ENCODE results near the gene C8B. TPM values are rescaled to one million over a fixed set of nuclear protein-coding genes. Genes with fewer than 3 reads are reported as not detected.

Gene C8B
- total RNA-seq, 2 experiments from 2014 or later, result not detected

DNA sequence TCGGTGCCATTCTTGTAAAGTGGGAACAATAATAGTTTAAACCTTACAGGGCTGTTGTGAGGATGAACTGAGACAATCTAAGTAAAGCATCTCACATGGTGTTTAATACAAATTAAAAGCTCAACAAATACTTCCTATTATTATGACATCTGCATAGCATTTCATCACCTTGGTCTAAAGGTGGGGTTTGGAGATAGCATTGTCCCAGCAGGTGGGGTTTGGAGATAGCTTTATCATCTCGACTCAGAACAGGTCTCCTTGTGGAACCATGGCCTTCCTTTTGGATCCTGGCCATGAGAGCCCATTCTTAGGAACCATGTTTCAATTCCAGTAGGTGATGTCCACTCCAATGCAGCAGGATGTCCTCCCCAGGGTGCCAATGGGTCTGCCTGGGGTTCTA is 20.6 kb upstream of the C8B start:
- CTCF ChIA-PET, result no interaction called here
- intact Hi-C loops (cut with micrococcal nuclease), result no loop called here
- no peak for DNase-seq
- no peak overlapping the region for H3K27ac Mint-ChIP-seq
- no peaks in the 10 kb centered on the region for H3K4me1 Mint-ChIP-seq (ENCODE audit: low read depth)
- POLR2A ChIA-PET, result no interaction called here
- no peaks in the 10 kb centered on the region for H3K36me3 Mint-ChIP-seq
- H3K9me3 Mint-ChIP-seq, result no peaks in the 10 kb centered on the region
- peaks cover 2% of the 10 kb centered on the region for H3K27me3 Mint-ChIP-seq
- no peak overlapping the region for H3K4me3 Mint-ChIP-seq

DNA sequence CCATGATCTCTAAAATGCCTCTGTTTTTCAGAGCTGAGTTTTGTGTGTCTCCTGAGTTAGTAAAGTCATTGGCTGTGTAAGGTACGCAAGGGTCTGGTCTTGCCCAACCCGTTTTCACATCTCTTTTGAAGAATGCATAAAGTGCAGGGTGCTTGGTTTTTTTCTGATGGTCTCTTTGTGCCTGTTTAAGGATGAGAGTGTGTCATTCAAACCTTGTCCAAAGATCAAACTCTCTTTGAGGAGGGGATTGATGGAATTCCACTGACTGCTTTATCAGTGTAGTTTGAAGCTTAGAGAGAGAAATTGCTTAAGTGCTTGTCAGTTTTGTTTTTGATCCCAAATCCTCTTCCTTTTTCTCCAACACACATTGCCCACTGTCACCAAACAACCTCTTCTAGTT is 20.0 kb upstream of the C8B start:
- no peak for DNase-seq
- H3K4me3 Mint-ChIP-seq, result no peak overlapping the region
- CTCF ChIA-PET, result no interaction called here
- intact Hi-C loops (cut with micrococcal nuclease), result no loop called here
- no peak overlapping the region for H3K27ac Mint-ChIP-seq
- POLR2A ChIA-PET, result no interaction called here
- no peaks in the 10 kb centered on the region for H3K36me3 Mint-ChIP-seq
- no peaks in the 10 kb centered on the region for H3K4me1 Mint-ChIP-seq (ENCODE audit: low read depth)
- peaks cover 4% of the 10 kb centered on the region for H3K27me3 Mint-ChIP-seq
- no peaks in the 10 kb centered on the region for H3K9me3 Mint-ChIP-seq

DNA sequence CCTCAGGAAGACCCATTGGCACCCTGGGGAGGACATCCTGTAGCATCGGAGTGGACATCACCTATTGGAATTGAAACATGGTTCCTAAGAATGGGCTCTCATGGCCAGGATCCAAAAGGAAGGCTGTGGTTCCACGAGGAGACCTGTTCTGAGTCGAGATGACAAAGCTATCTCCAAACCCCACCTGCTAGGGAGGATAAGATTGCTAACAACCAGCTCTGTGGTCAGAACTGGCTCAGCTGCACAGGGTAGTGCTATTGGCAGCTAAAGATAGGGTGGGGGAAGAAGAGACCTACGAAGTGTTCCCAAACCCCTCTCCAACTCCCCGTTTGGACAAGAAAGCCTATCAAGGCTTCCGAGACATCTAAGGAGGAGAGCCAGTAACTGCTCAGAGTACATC is 17.7 kb upstream of the C8B start:
- intact Hi-C loops (cut with micrococcal nuclease), result no loop called here
- Mint-ChIP-seq H3K27me3 (peaks cover 4% of the 10 kb centered on the region), H3K4me3 (no peak overlapping the region), H3K4me1 (ENCODE audit: low read depth) (no peaks in the 10 kb centered on the region), H3K27ac (no peak overlapping the region), H3K9me3 (no peaks in the 10 kb centered on the region), H3K36me3 (no peaks in the 10 kb centered on the region)
- CTCF ChIA-PET, result no interaction called here
- DNase-seq, result no peak
- POLR2A ChIA-PET, result no interaction called here

- intact Hi-C loops (cut with micrococcal nuclease), result no loop called here
- Mint-ChIP-seq H3K4me1 (ENCODE audit: low read depth) (no peaks in the 10 kb centered on the region), H3K27ac (no peak overlapping the region), H3K4me3 (no peak overlapping the region), H3K9me3 (no peaks in the 10 kb centered on the region), H3K27me3 (peaks cover 7% of the 10 kb centered on the region), H3K36me3 (no peaks in the 10 kb centered on the region)
- no peak for DNase-seq
- ChIA-PET POLR2A (no interaction called here), CTCF (no interaction called here)
These were observed 14.4 kb upstream of the C8B start for GRCh38 chr1:56979986-56980755.

GRCh38 chr1:56978819-56979218 is 13.0 kb upstream of the C8B start:
- H3K27me3 Mint-ChIP-seq, result peaks cover 7% of the 10 kb centered on the region
- intact Hi-C loops (cut with micrococcal nuclease), result no loop called here
- POLR2A ChIA-PET, result no interaction called here
- DNase-seq, result no peak
- H3K4me3 Mint-ChIP-seq, result no peak overlapping the region
- no peaks in the 10 kb centered on the region for H3K36me3 Mint-ChIP-seq
- no peaks in the 10 kb centered on the region for H3K9me3 Mint-ChIP-seq
- CTCF ChIA-PET, result interaction anchor here (0.7 kb wide), 1 partner anchor 11 kb away, joined by 3 read pairs; no protein-coding TSS in a partner anchor
- H3K4me1 Mint-ChIP-seq (ENCODE audit: low read depth), result no peaks in the 10 kb centered on the region
- no peak overlapping the region for H3K27ac Mint-ChIP-seq

DNA sequence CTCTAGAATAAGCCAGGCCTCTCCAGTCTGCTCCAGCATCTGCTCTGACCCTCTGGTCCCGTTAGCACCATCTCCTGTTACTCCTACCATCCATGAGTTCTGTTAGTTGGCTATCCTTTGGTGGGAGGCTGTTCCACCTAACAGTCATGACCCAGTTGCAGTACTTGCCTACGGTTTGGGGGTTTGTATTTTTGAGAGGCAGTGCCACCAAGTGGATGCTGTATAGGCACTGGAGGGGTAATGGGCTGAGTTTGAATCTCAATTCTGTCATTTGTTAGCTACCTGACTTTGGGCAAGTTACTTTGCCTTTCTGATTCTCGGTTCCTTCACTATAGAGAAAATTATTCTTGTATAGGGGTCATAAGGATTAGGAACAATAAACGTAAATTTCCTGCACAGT is 12.1 kb upstream of the C8B start:
- H3K9me3 Mint-ChIP-seq, result no peaks in the 10 kb centered on the region
- ChIA-PET CTCF (no interaction called here), POLR2A (no interaction called here)
- H3K27me3 Mint-ChIP-seq, result peaks cover 4% of the 10 kb centered on the region
- H3K36me3 Mint-ChIP-seq, result no peaks in the 10 kb centered on the region
- no peak for DNase-seq
- no peak overlapping the region for H3K27ac Mint-ChIP-seq
- no peaks in the 10 kb centered on the region for H3K4me1 Mint-ChIP-seq (ENCODE audit: low read depth)
- intact Hi-C loops (cut with micrococcal nuclease), result no loop called here
- H3K4me3 Mint-ChIP-seq, result no peak overlapping the region

DNA sequence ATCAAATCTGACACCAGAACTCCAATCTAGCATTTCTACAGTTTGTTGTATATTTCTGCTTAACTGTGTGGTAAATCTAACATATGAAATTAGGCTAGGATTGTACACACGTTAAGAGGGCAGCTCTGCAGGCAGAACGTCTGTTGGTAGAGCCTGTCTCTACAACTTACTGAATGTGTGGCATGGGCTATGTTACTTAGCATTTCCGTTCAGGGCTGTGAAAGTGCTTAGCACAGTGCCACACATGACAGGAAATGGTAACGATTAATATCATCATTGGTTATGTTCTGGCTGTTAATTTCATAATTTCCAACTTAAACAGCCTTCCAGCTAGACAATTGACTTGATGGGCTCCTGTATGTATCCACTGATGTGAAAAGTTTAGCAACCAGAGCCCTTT is 9.6 kb upstream of the C8B start:
- Mint-ChIP-seq H3K36me3 (no peaks in the 10 kb centered on the region), H3K4me3 (no peak overlapping the region), H3K27me3 (peaks cover 3% of the 10 kb centered on the region), H3K4me1 (ENCODE audit: low read depth) (no peaks in the 10 kb centered on the region), H3K27ac (no peak overlapping the region), H3K9me3 (no peaks in the 10 kb centered on the region)
- POLR2A ChIA-PET, result no interaction called here
- DNase-seq, result no peak
- CTCF ChIA-PET, result no interaction called here
- intact Hi-C loops (cut with micrococcal nuclease), result no loop called here

GRCh38 chr1:56973923-56974742 is 8.3 kb upstream of the C8B start:
- H3K27me3 Mint-ChIP-seq, result peaks cover 3% of the 10 kb centered on the region
- H3K4me3 Mint-ChIP-seq, result no peak overlapping the region
- H3K9me3 Mint-ChIP-seq, result no peaks in the 10 kb centered on the region
- CTCF ChIA-PET, result no interaction called here
- POLR2A ChIA-PET, result no interaction called here
- no peaks in the 10 kb centered on the region for H3K36me3 Mint-ChIP-seq
- no peak for DNase-seq
- intact Hi-C loops (cut with micrococcal nuclease), result no loop called here
- no peaks in the 10 kb centered on the region for H3K4me1 Mint-ChIP-seq (ENCODE audit: low read depth)
- no peak overlapping the region for H3K27ac Mint-ChIP-seq

GRCh38 chr1:56972976-56973375 is 7.2 kb upstream of the C8B start:
- Mint-ChIP-seq H3K9me3 (no peaks in the 10 kb centered on the region), H3K4me1 (ENCODE audit: low read depth) (no peaks in the 10 kb centered on the region), H3K36me3 (no peaks in the 10 kb centered on the region), H3K27ac (no peak overlapping the region), H3K4me3 (no peak overlapping the region), H3K27me3 (no peaks in the 10 kb centered on the region)
- no peak for DNase-seq
- ChIA-PET POLR2A (no interaction called here), CTCF (no interaction called here)
- intact Hi-C loops (cut with micrococcal nuclease), result no loop called here

DNA sequence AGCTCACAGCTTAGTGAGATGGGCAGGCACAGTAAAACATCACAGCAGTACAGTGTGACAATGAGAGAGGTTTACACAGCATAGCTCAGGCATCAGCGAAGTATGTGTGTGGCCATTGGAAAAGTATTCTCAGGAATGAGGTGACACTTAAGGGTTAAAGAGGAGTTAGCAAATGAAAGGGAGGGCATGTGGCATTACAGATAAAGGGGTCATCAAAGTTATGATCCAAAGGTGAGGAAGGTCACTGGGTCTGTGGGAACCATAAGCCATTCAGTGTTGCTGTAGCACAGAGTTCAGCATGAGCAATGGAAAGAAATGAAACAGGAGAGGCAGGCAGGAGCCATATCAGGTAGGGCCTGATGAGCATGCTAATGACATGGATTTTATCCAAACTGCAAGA is 4.5 kb upstream of the C8B start:
- Mint-ChIP-seq H3K36me3 (no peaks in the 10 kb centered on the region), H3K4me3 (no peak overlapping the region), H3K27me3 (no peaks in the 10 kb centered on the region), H3K4me1 (ENCODE audit: low read depth) (no peaks in the 10 kb centered on the region), H3K9me3 (no peaks in the 10 kb centered on the region), H3K27ac (no peak overlapping the region)
- no peak for DNase-seq
- intact Hi-C loops (cut with micrococcal nuclease), result no loop called here
- ChIA-PET POLR2A (no interaction called here), CTCF (no interaction called here)

DNA sequence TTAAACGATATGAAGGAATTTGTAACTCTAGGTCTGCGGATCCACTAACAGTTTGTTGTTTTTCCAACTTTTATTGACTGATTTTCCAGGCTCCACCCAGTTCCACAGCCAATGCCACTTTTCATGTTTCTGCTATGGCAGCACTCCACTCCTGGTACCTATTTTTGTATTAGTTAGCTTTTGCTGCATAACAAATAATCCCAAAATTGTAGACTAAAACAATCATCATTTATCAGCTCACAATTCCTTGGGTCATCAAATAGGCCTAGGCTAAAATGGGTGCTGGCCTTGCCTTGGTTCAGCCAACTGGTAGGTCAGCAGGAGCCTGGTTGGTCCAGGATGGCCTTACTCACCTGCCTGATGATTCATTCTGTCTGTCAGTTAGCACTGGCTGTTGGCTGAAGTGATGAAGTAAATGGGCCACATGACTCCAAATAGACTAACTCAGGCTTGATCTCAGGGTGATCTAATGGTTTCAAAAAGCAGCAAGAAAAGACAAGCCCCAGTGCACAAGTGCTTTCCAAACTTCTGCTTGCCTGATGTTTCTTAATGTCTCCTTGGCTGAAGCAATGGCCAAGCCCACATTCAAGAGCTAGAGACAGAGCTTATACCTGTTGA is 3.2 kb upstream of the C8B start:
- POLR2A ChIA-PET, result no interaction called here
- H3K36me3 Mint-ChIP-seq, result no peaks in the 10 kb centered on the region
- no peak overlapping the region for H3K27ac Mint-ChIP-seq
- no peaks in the 10 kb centered on the region for H3K27me3 Mint-ChIP-seq
- no peak for DNase-seq
- no peaks in the 10 kb centered on the region for H3K4me1 Mint-ChIP-seq (ENCODE audit: low read depth)
- CTCF ChIA-PET, result interaction anchor here (0.9 to 1.1 kb wide), 2 partner anchors 21 to 137 kb away, joined by 3 to 5 read pairs; no protein-coding TSS in a partner anchor
- intact Hi-C loops (cut with micrococcal nuclease), result no loop called here
- no peaks in the 10 kb centered on the region for H3K9me3 Mint-ChIP-seq
- H3K4me3 Mint-ChIP-seq, result no peak overlapping the region

GRCh38 chr1:56967900-56968832 is 2.4 kb upstream of the C8B start:
- Mint-ChIP-seq H3K27ac (no peak overlapping the region), H3K27me3 (no peaks in the 10 kb centered on the region), H3K4me3 (no peak overlapping the region), H3K36me3 (no peaks in the 10 kb centered on the region), H3K4me1 (ENCODE audit: low read depth) (no peaks in the 10 kb centered on the region), H3K9me3 (no peaks in the 10 kb centered on the region)
- intact Hi-C loops (cut with micrococcal nuclease), result no loop called here
- DNase-seq, result peak; percentile 13
- CTCF ChIA-PET, result interaction anchor here (0.9 to 1.1 kb wide), 2 partner anchors 21 to 136 kb away, joined by 3 to 5 read pairs; no protein-coding TSS in a partner anchor
- POLR2A ChIA-PET, result no interaction called here

Measured in activated CD4-positive, alpha-beta memory T cell treated with anti-CD3 and anti-CD28 coated beads for 36 hours (primary cell).